Skeletal muscle satellite cell (primary cell): ENCODE data around the gene OSER1.

ENCODE experiments used
- H3K27me3 ChIP-seq: 2 replicates; pipeline ENCODE4 v1.7.0; 2013; ENCODE audit warnings: low read length; ENCODE audit not compliant: control insufficient read depth, insufficient read depth
- H3K36me3 ChIP-seq: 2 replicates; pipeline ENCODE4 v1.7.0; 2013; ENCODE audit warnings: mild to moderate bottlenecking, control low read depth, low read length; ENCODE audit not compliant: insufficient read depth
- H3K4me1 ChIP-seq: 2 replicates; pipeline ENCODE4 v1.7.0; 2013; ENCODE audit warnings: low read length; ENCODE audit not compliant: control insufficient read depth, insufficient read depth
- H3K4me2 ChIP-seq: 2 replicates; pipeline ENCODE4 v1.7.0; 2013; ENCODE audit warnings: mild to moderate bottlenecking, low read length
- H3K4me3 ChIP-seq: 2 replicates; pipeline ENCODE4 v1.7.0; 2013; ENCODE audit warnings: low read length
- H3K9ac ChIP-seq: 2 replicates; pipeline ENCODE4 v1.7.0; 2013; ENCODE audit warnings: mild to moderate bottlenecking, low read depth, low read length, moderate library complexity
- H3K9me3 ChIP-seq: replicated peaks from 2 replicates; pipeline ENCODE4 v1.7.0; 2013; ENCODE audit warnings: mild to moderate bottlenecking, control low read depth, low read length

The OSER1 gene

GRCh38 chr20:44222633-44223368 is 12.2 kb upstream of the OSER1 start:
- no peaks in the 10 kb centered on the region for H3K4me1 ChIP-seq
- H3K27me3 ChIP-seq, result no peaks in the 10 kb centered on the region
- no peaks in the 10 kb centered on the region for H3K9me3 ChIP-seq
- H3K36me3 ChIP-seq, result no peaks in the 10 kb centered on the region
- H3K9ac ChIP-seq, result no peak overlapping the region
- no peak overlapping the region for H3K4me3 ChIP-seq
- no peak overlapping the region for H3K4me2 ChIP-seq

- no peak overlapping the region for H3K9ac ChIP-seq
- H3K4me3 ChIP-seq, result no peak overlapping the region
- H3K4me2 ChIP-seq, result no peak overlapping the region
- H3K27me3 ChIP-seq, result no peaks in the 10 kb centered on the region
- H3K36me3 ChIP-seq, result no peaks in the 10 kb centered on the region
- H3K4me1 ChIP-seq, result no peaks in the 10 kb centered on the region
- H3K9me3 ChIP-seq, result no peaks in the 10 kb centered on the region
Observed at GRCh38 chr20:44222027-44222426, 11.5 kb upstream of the OSER1 start.

- no peaks in the 10 kb centered on the region for H3K4me1 ChIP-seq
- no peaks in the 10 kb centered on the region for H3K9me3 ChIP-seq
- H3K4me3 ChIP-seq, result no peak overlapping the region
- no peaks in the 10 kb centered on the region for H3K36me3 ChIP-seq
- H3K27me3 ChIP-seq, result no peaks in the 10 kb centered on the region
- H3K4me2 ChIP-seq, result no peak overlapping the region
- no peak overlapping the region for H3K9ac ChIP-seq
Observed at GRCh38 chr20:44221368-44221954, 10.9 kb upstream of the OSER1 start.

DNA sequence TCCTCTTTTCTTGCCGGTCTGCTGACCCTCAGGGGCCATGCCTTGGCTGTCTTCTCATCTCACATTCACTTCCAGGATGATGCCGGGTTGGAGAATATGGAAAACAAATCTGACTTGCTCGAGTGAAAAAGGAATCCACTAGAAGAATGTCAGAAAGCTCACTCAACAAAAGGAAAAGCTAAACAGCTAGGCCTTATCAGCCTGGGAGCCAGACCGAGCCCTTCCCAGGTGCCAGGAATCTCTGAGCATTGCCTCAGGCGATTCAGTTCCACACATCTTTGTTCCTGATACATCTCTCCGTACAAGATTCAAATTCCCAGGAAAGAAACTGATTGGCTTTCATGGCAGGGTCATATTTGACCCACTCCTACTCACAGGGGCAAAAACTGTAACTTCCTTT is 9.2 kb upstream of the OSER1 start:
- Histone ChIP-seq H3K36me3 (no peaks in the 10 kb centered on the region), H3K4me3 (no peak overlapping the region), H3K4me2 (no peak overlapping the region), H3K9me3 (no peaks in the 10 kb centered on the region), H3K9ac (no peak overlapping the region), H3K4me1 (no peaks in the 10 kb centered on the region), H3K27me3 (no peaks in the 10 kb centered on the region)

DNA sequence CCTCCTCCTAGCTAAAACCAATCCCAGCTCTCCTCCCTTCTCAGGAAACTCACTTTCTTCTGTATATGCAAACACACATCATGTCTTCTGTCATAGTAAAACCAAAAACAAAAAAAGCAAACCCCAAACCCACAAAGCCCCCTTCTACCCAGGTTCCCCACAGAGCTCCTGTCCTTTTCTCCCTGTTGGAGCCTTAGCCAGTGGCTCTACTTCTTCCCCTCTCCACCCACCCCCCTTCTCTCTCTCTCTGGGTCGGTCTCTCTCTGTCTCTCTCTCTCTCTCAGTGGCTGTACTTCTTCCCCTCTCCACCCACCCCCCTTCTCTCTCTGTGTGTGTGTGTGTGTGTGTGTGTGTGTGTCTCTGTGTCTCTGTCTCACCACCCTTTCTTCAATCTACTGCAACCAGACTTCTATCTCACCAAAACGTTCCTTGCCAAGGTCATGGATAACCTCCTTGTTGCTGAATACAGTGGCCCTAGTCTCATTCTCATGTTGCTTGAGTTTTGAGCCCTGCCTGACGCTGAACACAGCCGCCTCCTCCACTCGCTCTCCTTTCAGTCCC is 8.7 kb upstream of the OSER1 start:
- H3K4me3 ChIP-seq, result no peak overlapping the region
- no peaks in the 10 kb centered on the region for H3K4me1 ChIP-seq
- no peaks in the 10 kb centered on the region for H3K27me3 ChIP-seq
- no peak overlapping the region for H3K4me2 ChIP-seq
- no peak overlapping the region for H3K9ac ChIP-seq
- H3K36me3 ChIP-seq, result no peaks in the 10 kb centered on the region
- H3K9me3 ChIP-seq, result no peaks in the 10 kb centered on the region

- Histone ChIP-seq H3K4me3 (no peak overlapping the region), H3K9ac (no peak overlapping the region), H3K27me3 (no peaks in the 10 kb centered on the region), H3K9me3 (no peaks in the 10 kb centered on the region), H3K36me3 (no peaks in the 10 kb centered on the region), H3K4me1 (no peaks in the 10 kb centered on the region), H3K4me2 (no peak overlapping the region)
Observed at GRCh38 chr20:44218446-44218845, 7.9 kb upstream of the OSER1 start.

- H3K4me3 ChIP-seq, result no peak overlapping the region
Observed at GRCh38 chr20:44217342-44218092, 6.9 kb upstream of the OSER1 start.

DNA sequence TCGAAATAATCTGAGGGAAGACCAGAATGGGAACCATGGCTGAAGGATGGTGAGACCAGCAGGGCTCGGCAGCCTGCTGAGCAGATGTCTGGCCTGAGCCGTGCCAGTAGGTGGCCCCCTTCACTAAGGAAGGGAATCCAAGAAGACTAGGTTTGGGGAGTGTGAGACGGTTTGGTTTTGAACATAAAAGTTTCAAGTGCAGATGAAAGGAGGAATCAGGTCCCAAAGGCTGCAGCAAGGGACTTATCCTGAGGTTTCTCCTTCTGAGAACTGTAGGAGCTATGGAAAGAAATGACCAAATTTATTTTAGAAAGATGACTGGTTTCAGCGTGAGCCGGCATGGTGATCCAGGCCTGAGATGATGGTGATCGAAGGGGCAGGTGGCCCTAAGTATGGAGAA is 4.6 kb upstream of the OSER1 start:
- H3K4me3 ChIP-seq, result no peak overlapping the region

More at GRCh38 chr20:44217342-44218092, 6.9 kb upstream of the OSER1 start:
- Histone ChIP-seq H3K9ac (no peak overlapping the region), H3K36me3 (no peaks in the 10 kb centered on the region), H3K4me2 (no peak overlapping the region), H3K9me3 (no peaks in the 10 kb centered on the region), H3K27me3 (no peaks in the 10 kb centered on the region), H3K4me1 (no peaks in the 10 kb centered on the region)

DNA sequence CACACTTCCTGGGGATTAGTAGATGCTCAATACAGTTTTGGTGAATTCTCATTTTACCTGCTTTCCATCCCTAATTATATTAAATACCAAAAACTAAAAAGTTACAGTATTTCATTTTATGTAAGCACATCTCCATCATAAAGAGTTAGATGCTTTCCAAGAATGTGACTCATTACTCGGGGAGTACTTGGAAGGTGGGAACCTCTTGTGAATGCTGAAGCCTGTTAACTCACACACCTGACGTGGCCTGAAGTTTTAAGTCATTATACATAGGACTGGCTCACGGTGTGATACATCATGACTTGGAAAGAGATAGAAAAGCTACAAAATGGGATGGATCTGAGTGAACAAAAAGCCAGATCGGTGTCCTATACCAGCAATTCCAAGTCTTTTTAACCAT is 2.2 kb upstream of the OSER1 start:
- H3K36me3 ChIP-seq, result no peaks in the 10 kb centered on the region
- H3K9me3 ChIP-seq, result no peaks in the 10 kb centered on the region
- H3K4me2 ChIP-seq, result no peak overlapping the region
- no peak overlapping the region for H3K4me3 ChIP-seq
- no peaks in the 10 kb centered on the region for H3K27me3 ChIP-seq
- H3K4me1 ChIP-seq, result peaks cover 21% of the 10 kb centered on the region
- no peak overlapping the region for H3K9ac ChIP-seq

More for the DNA sequence above, 4.6 kb upstream of the OSER1 start:
- H3K27me3 ChIP-seq, result no peaks in the 10 kb centered on the region
- no peaks in the 10 kb centered on the region for H3K9me3 ChIP-seq
- peaks cover 9% of the 10 kb centered on the region for H3K4me1 ChIP-seq
- H3K4me2 ChIP-seq, result no peak overlapping the region
- H3K36me3 ChIP-seq, result no peaks in the 10 kb centered on the region
- H3K9ac ChIP-seq, result no peak overlapping the region

GRCh38 chr20:44211177-44212039 is 837 bp upstream of the OSER1 start:
- H3K27me3 ChIP-seq, result no peaks in the 10 kb centered on the region
- peak overlapping the region; percentile 85 for H3K9ac ChIP-seq
- H3K4me1 ChIP-seq, result peaks cover 32% of the 10 kb centered on the region
- H3K4me3 ChIP-seq, result peak overlapping the region; percentile 88
- peak overlapping the region; percentile 89 for H3K4me2 ChIP-seq
- no peaks in the 10 kb centered on the region for H3K9me3 ChIP-seq
- H3K36me3 ChIP-seq, result peaks cover under 1% of the 10 kb centered on the region
